Suprapubic skin (tissue), 3 donors: ENCODE measurements around the gene PTPN22.

ENCODE experiments used
- POLR2A ChIP-seq, 2 donors: fragments of 450-650 bp; IDR thresholded peaks; one replicate each; pipeline ENCODE4 v1.6.1; 2017; ENCODE audit warnings: antibody characterized with exemption in 2 of 2, mild to moderate bottlenecking in 2 of 2, moderate library complexity in 2 of 2
- TF ChIP-seq, protein P1 (sequence below), 2 donors: fragments of 200-600 bp in 1 of 2; fragments of 450-650 bp in 1 of 2; sonication (generic) in 1 of 2; IDR thresholded peaks; one replicate each; pipeline ENCODE4 v1.5.1; 2016 to 2019; ENCODE audit warnings: antibody characterized with exemption in 2 of 2, mild to moderate bottlenecking in 1 of 2, moderate library complexity in 1 of 2

DNA sequence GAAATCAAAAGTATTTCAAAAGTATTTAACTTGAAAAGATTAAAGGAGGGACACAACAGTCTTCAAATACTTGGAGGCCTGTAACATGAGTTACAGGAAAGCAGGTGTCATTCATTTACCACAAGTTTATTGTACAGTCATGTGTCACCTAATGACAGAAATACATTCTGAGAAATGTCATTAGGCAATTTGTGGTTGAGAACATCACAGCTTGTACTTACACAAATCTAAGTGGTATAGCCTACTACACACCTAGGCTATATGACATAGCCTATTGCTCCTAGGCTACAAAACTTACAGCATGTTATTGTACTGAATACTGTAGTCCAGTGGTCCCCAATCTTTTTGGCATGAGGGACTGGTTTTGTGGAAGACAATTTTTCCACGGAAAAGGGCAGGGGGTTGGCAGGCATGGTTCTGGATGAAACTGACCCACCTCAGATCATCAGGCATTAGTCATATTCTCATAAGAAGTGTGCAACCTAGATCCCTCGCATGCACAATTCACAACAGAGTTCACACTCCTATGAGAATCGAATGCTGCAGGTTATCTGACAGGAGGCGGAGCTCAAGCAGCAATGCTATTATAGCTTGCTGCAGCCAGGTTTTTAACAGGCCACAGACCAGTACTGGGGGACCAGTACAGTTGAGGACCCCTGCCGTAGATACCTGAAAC lies 87.3 kb downstream of the PTPN22 start:
- TF ChIP-seq, protein P1, sequence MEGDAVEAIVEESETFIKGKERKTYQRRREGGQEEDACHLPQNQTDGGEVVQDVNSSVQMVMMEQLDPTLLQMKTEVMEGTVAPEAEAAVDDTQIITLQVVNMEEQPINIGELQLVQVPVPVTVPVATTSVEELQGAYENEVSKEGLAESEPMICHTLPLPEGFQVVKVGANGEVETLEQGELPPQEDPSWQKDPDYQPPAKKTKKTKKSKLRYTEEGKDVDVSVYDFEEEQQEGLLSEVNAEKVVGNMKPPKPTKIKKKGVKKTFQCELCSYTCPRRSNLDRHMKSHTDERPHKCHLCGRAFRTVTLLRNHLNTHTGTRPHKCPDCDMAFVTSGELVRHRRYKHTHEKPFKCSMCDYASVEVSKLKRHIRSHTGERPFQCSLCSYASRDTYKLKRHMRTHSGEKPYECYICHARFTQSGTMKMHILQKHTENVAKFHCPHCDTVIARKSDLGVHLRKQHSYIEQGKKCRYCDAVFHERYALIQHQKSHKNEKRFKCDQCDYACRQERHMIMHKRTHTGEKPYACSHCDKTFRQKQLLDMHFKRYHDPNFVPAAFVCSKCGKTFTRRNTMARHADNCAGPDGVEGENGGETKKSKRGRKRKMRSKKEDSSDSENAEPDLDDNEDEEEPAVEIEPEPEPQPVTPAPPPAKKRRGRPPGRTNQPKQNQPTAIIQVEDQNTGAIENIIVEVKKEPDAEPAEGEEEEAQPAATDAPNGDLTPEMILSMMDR (IDR thresholded peaks at IDR 0.05) = no peak
- TF ChIP-seq POLR2A (IDR thresholded peaks at IDR 0.05) = no peak
